Measurements from ENCODE around the gene FRRS1L.

The FRRS1L gene

DNA sequence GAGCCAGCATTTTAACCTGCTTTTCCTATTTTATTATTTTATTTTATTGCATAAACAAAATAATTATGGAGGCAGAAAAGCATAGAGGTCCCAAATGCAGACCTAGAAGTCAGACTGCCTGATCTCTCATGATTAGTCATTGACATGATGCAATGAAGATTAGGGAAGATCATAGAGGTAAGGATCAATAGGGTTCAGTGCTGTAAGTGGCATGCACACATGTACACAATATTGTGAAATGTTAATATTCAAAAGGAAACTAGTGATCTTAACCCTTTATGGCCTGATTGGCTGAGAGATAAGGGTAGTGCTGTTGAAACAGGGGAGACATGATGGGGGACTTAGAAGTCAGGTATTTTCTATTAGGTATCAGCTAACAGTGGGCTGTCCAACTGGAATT, 1.1 kb upstream of the FRRS1L start:
- H3K4me3 ChIP-seq (ENCODE audit: severe bottlenecking) = no peak overlapping the region
- H3K4me1 ChIP-seq (ENCODE audit: insufficient read depth, poor library complexity, severe bottlenecking) = no peaks in the 10 kb centered on the region
- H3K27me3 ChIP-seq (ENCODE audit: insufficient read depth, poor library complexity, severe bottlenecking) = peaks cover 4% of the 10 kb centered on the region
- ATAC-seq (ENCODE audit: low read depth) (no peak; the same call in 2 of the 3 replicates), DNase-seq (ENCODE audit: low spot score) (no peak)
- H3K27ac ChIP-seq (ENCODE audit: poor library complexity, severe bottlenecking) = no peak overlapping the region
- TF ChIP-seq, protein P1, sequence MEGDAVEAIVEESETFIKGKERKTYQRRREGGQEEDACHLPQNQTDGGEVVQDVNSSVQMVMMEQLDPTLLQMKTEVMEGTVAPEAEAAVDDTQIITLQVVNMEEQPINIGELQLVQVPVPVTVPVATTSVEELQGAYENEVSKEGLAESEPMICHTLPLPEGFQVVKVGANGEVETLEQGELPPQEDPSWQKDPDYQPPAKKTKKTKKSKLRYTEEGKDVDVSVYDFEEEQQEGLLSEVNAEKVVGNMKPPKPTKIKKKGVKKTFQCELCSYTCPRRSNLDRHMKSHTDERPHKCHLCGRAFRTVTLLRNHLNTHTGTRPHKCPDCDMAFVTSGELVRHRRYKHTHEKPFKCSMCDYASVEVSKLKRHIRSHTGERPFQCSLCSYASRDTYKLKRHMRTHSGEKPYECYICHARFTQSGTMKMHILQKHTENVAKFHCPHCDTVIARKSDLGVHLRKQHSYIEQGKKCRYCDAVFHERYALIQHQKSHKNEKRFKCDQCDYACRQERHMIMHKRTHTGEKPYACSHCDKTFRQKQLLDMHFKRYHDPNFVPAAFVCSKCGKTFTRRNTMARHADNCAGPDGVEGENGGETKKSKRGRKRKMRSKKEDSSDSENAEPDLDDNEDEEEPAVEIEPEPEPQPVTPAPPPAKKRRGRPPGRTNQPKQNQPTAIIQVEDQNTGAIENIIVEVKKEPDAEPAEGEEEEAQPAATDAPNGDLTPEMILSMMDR (IDR thresholded peaks at IDR 0.05; ENCODE audit: poor library complexity, severe bottlenecking) = no peak
- no peaks in the 10 kb centered on the region for H3K9me3 ChIP-seq (ENCODE audit: severe bottlenecking)
- no peaks in the 10 kb centered on the region for H3K36me3 ChIP-seq (ENCODE audit: low read depth)

DNA sequence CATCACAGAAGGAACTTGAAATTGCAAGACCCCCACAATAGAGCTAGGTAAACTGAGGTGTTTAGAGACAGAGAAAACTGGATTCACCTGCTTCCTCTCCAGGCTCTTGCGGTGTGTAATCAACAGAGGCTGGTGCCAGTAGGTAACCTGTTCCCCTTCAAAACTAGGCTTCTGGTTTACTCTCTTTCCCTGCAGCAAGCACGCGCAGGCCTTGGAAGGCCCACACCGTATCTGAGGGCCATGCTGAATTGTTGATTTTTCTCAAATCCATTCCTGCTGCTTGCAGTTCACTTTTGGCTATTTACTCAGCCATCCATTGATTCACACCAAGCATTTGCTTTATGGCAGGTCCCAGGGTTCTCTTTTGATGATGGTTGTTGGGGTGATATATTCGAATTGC, 667 bp upstream of the FRRS1L start:
- Histone ChIP-seq H3K4me3 (ENCODE audit: severe bottlenecking) (no peak overlapping the region), H3K4me1 (ENCODE audit: insufficient read depth, poor library complexity, severe bottlenecking) (no peaks in the 10 kb centered on the region), H3K9me3 (ENCODE audit: severe bottlenecking) (no peaks in the 10 kb centered on the region), H3K27ac (ENCODE audit: poor library complexity, severe bottlenecking) (no peak overlapping the region), H3K27me3 (ENCODE audit: insufficient read depth, poor library complexity, severe bottlenecking) (peaks cover 4% of the 10 kb centered on the region), H3K36me3 (ENCODE audit: low read depth) (no peaks in the 10 kb centered on the region)
- ATAC-seq (ENCODE audit: low read depth) = no peak
- TF ChIP-seq, protein P1 (IDR thresholded peaks at IDR 0.05; ENCODE audit: poor library complexity, severe bottlenecking) = no peak
- DNase-seq (ENCODE audit: low spot score) = no peak

DNA sequence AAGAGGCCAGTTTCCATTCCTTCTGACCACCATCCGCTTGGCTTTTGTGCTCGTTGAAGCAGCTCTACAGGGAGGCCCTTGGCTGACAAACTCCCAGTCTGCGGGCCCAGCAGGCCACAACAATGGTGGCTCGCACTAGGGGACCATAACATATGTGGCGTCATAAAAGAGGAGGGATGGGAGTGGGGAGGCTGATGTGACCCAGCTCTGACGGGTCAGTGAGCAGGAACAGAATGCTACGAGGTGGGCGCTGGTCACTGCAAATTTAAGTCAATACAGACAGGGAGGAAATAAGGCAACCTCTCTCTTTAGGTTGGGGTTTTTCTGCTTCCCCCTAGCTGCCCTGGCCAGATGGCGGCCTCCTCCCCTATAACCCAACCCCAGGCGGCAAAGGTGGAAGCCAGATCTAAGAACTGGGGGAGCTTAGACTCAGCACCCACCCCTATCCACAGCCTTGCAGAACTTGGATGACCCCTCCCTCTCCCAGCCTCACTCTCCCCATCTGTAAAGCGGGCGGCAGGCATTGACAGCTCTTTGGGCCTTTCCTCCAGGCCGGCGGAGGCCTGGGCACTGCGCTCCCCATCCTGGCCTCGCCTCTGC, 778 bp downstream of the FRRS1L start:
- Histone ChIP-seq H3K36me3 (ENCODE audit: low read depth) (no peaks in the 10 kb centered on the region), H3K27me3 (ENCODE audit: insufficient read depth, poor library complexity, severe bottlenecking) (peaks cover 4% of the 10 kb centered on the region)
- no peak for ATAC-seq (ENCODE audit: low read depth)

DNA sequence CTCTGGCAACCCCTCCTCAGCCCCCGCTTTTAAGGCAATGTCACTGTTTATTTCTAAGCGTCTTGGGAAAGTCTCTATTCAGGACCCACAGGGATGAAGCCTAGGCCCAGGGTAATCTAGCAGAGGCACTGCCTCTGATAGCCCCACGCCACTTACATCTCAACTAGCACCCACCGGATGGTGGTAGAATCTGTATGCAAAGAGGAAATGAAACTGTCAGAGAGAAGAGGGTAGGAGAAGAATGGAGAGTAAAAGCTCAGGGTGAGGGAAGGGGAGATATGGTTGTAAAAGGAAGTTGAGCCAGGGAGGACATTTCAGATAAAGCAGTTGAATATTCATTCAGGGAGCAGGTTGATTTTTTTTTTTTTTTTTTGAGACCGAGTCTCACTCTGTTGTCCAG, 3.0 kb downstream of the FRRS1L start:
- H3K4me3 ChIP-seq (ENCODE audit: severe bottlenecking) = no peak overlapping the region
- no peaks in the 10 kb centered on the region for H3K4me1 ChIP-seq (ENCODE audit: insufficient read depth, poor library complexity, severe bottlenecking)
- H3K36me3 ChIP-seq (ENCODE audit: low read depth) = no peaks in the 10 kb centered on the region
- H3K9me3 ChIP-seq (ENCODE audit: severe bottlenecking) = no peaks in the 10 kb centered on the region
- no peak overlapping the region for H3K27ac ChIP-seq (ENCODE audit: poor library complexity, severe bottlenecking)
- DNase-seq (ENCODE audit: low spot score) = no peak
- no peak for ATAC-seq (ENCODE audit: low read depth)
- H3K27me3 ChIP-seq (ENCODE audit: insufficient read depth, poor library complexity, severe bottlenecking) = peaks cover 4% of the 10 kb centered on the region
- TF ChIP-seq, protein P1 (IDR thresholded peaks at IDR 0.05; ENCODE audit: poor library complexity, severe bottlenecking) = no peak

More for the DNA sequence above, 778 bp downstream of the FRRS1L start:
- no peaks in the 10 kb centered on the region for H3K4me1 ChIP-seq (ENCODE audit: insufficient read depth, poor library complexity, severe bottlenecking)
- TF ChIP-seq, protein P1 (IDR thresholded peaks at IDR 0.05; ENCODE audit: poor library complexity, severe bottlenecking) = no peak
- no peak for DNase-seq (ENCODE audit: low spot score)
- H3K27ac ChIP-seq (ENCODE audit: poor library complexity, severe bottlenecking) = no peak overlapping the region
- H3K4me3 ChIP-seq (ENCODE audit: severe bottlenecking) = no peak overlapping the region
- H3K9me3 ChIP-seq (ENCODE audit: severe bottlenecking) = no peaks in the 10 kb centered on the region

DNA sequence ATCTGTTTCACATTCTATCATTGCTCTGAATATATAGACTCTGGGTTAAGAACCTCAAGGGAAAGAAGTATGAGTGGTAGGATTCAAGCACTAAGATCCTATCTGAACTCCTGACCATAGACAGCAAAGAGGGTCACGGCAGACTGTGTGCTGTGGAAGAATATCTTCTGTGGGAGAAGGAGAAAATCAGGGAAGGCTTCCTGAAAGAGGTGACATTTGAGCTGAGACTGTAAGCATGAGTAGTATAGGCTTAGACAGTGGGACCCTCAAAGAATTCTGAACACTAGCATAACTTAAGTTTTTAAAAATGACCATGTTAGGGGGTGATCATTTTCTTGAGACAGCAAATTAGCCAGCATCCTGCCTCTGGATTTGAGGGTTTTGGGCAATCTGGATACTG, 3.9 kb downstream of the FRRS1L start:
- ATAC-seq (ENCODE audit: low read depth) (no peak), DNase-seq (ENCODE audit: low spot score) (no peak)
- TF ChIP-seq, protein P1 (IDR thresholded peaks at IDR 0.05; ENCODE audit: poor library complexity, severe bottlenecking) = no peak
- Histone ChIP-seq H3K9me3 (ENCODE audit: severe bottlenecking) (no peaks in the 10 kb centered on the region), H3K4me3 (ENCODE audit: severe bottlenecking) (no peak overlapping the region), H3K27ac (ENCODE audit: poor library complexity, severe bottlenecking) (no peak overlapping the region), H3K4me1 (ENCODE audit: insufficient read depth, poor library complexity, severe bottlenecking) (no peaks in the 10 kb centered on the region), H3K27me3 (ENCODE audit: insufficient read depth, poor library complexity, severe bottlenecking) (peaks cover 4% of the 10 kb centered on the region), H3K36me3 (ENCODE audit: low read depth) (no peaks in the 10 kb centered on the region)

Data from RWPE2 (cell line).